ENCODE results near the gene RAB3D.

The RAB3D gene

DNA sequence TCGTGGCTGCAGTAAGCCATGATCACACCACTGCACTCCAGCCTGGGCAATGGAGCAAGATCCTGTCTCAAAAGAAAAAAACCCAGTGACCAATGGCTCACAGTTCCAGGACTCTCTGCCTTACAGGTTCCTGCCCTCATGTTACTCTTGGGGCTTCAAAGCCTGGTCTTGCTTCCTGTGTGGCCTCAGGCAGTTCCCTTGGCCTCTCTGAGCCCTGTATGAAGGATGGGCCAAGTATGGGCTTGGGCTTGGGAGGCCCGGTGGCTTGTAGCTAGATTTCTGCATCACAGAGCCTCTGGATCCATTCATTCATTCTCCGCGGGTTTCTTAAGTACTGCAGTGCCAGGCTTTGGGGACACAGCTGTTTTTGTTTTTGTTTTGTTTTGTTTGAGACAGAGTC is 44.3 kb downstream of the RAB3D start:
- no peak for DNase-seq (ENCODE audit: low spot score)

GRCh38 chr19:11293433-11294389 is 45.7 kb downstream of the RAB3D start:
- DNase-seq (ENCODE audit: low spot score) = peak; percentile 97

DNA sequence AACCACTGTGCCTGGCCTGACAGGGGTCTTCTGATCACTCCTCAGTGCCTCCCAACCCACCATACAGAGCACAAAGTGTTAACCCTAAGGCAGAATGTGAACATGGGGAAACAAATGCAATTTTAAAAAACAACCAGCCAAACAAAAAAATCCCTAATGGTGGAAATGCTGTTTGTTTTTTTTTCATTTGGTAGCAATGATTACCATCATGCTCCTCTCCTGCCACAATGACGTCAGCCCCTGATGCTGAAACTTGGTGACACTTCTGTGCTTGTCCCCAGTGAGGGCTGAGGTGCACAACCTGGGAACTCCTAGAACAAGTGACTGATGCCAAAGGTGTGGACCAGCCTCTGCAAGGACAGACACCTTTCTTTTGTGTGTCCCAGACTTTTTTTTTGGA is 47.5 kb downstream of the RAB3D start:
- no peak for DNase-seq (ENCODE audit: low spot score)

DNA sequence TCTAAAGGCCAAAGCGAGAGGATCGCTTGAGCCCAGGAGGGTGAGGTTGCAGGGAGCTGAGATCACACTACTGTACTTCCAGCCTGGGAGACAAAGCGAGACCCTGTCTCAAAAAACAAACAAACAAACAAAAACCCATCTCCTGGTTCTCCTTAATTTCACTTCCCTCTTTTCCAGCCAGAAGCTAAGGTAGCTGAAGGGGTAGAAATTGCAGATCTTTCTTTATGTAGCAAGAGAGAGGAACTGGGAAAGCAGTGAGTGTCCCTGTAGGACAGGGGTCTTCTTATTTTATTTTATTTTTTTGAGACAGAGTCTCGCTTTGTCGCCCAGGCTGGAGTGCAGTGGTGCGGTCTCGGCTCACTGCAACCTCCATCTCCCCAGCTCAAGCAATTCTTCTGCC is 48.0 kb downstream of the RAB3D start:
- no peak for DNase-seq (ENCODE audit: low spot score)

DNA sequence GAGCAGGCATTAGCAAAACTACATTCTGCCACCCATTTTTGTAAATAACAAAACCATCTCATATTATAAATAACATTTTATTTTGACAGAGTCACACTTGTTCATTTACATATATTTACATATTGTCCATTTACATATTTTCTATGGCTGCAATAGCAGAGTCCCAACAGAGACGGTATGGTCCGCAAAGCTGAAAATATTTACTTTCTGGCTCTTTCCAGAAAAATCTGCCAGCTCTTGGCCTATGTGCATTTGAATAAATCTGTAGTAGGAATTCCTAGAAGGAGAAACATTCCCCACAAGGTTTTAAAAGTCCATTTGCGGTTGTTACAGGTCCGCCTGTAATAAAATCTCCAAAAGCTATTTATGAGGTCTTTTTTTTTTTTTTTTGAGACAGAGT is 49.2 kb downstream of the RAB3D start:
- DNase-seq (ENCODE audit: low spot score) = no peak

DNA sequence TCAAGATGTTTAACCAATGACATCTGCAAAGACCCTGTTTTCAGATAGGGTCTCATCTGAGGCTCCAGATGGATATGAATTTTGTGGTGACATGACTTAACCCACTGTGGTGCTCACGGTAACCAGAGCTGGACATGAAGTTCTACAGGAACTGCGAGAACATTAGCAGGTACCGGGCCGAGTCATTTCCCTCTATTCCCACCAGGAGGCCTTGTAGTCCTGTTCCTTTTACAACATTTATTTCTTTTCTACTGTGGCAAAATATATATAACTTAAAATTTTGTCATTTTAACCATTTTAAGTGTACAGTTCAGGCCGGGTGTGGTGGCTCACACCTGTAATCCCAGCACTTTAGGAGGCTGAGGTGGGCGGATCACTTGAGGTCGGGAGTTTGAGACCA is 51.1 kb downstream of the RAB3D start:
- no peak for DNase-seq (ENCODE audit: low spot score)

DNA sequence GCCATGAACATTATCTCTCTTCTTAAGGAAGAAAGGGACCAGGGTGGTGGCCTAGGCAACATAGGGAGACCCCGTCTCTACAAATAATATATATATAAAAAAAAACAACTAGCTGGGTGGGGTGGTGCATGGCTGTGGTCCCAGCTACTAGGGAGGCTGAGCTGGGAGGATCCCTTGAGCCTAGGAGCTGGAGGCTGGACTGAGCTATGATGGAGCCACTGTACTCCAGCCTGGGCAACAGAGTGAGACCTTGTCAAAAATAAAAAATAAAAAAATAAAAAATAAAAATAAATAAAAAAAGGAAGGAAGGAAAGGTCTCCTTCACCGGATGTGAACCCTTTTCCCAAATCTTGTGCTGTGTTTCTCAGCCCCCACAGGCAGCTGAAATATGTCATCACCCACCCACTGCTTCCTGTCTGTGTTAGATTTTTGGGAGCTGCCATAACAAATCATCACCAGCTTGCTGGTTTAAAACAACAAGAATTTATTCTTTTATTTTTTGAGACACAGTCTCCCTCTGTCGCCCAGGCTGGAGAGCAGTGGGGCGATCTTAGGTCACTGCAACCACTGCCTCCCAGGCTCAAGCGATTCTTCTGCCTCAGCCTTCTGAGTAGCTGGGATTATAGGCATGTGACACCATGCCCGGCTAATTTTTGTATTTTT is 53.0 kb downstream of the RAB3D start:
- no peak for DNase-seq (ENCODE audit: low spot score)

GRCh38 chr19:11284515-11284914 is 54.9 kb downstream of the RAB3D start:
- DNase-seq (ENCODE audit: low spot score) = no peak

DNA sequence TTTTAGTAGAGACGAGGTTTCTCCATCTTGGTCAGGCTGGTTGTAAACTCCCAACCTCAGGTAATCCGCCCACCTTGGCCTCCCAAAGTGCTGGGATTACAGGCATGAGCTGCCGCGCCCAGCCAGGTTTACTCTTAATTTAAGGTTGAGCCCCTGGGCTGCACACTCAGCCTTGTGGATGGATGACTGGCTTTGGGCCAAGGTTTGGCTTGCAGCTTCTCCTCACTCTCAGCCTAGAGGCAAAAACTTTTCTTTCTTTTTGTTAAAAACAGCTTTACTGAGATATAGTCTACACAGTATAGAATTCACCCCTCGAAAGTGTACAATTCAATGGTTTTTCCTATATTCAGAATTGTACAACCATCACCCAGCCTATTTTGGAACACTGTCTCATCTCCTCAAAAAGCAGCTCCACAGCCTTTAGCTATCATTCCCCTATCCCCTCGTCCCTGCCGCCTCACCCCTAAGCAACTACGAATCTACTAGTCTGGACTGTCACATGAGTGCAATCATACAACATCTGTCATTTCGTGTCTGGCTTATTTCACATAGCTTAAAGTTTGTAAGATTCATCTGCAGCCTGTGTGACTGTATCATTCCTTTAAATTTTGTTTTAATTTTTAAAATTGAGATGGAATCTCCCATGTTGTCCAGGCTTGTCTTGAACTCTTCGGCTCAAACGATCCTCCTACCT is 58.0 kb downstream of the RAB3D start:
- DNase-seq (ENCODE audit: low spot score) = no peak

DNA sequence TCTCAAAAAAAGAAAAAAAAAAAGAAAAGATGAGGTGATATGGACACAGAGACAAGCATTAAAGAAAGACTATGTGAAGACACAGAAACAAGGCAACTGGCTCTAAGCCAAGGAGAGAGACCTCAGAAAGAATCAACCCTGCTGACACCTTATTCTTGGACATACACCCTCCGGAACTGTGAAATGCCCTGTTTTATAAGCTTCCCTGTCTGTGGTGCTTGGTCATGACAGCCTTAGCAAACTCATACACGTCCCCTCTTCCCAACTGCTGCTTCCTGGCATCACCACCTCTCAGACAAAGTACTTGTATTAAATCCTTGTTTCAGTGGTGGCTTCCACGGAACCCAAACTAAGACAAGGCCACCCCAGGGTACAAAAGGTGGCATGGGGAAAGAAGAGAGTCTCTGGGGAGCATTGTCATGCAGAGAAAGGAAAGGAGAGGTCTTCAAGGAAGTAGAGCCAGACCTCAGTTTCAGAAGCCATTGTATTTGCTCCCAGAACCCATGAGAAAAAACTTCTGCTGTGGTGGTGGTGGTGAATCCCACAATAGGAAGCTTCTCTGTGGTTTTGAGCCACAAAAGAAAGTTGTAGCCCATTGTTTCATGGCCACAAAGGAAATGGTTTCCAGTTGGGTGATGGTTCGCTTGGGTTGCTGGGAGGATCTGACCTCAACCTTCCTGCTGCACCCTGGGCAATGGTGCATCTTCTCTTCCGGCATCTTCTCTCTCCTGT is 59.8 kb downstream of the RAB3D start:
- DNase-seq (ENCODE audit: low spot score) = no peak

DNA sequence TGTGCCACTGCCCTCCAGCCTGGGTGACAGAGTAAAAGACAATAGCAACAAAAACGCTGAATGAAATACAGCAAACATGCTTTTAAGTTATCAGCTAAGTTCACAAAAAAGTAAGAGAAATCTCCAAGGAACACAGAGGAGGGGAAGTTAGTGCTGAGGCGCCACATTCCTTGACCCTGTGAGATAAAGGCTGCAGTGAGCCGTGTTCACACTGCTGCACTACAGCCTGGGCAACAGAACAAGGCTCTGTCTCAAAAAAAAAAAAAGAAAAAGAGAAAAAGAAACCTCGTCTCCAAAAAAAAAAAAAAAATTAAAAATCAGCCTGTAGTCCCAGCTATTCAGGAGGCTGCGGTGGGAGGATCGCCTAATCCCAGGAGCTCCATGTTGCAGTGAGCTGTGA is 60.8 kb downstream of the RAB3D start:
- no peak for DNase-seq (ENCODE audit: low spot score)

DNA sequence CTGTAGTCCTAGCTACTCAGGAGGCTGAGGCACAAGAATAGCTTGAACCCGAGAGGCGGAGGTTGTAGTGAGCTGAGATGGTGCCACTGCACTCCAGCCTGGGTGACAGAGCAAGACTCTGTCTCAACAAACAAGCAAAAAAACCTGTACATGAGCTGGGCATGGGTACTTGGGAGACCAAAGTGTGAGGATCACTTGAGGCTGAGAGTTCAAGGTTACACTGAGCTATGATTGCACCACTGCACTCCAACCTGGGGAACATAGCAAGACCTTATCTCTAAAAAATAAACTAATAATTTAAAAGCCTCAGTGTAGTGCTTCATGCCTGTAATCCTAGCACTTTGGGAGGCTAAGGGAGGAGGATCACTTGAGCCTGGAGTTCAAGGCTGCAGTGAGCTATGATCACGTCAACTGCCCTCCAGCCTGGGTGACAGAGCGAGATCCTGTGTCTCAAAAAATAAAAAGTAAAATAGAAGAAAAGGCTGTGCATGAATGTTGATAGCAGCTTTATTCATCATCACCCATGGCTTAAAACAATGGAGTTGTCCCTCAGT is 64.8 kb downstream of the RAB3D start:
- DNase-seq (ENCODE audit: low spot score) = no peak

DNA sequence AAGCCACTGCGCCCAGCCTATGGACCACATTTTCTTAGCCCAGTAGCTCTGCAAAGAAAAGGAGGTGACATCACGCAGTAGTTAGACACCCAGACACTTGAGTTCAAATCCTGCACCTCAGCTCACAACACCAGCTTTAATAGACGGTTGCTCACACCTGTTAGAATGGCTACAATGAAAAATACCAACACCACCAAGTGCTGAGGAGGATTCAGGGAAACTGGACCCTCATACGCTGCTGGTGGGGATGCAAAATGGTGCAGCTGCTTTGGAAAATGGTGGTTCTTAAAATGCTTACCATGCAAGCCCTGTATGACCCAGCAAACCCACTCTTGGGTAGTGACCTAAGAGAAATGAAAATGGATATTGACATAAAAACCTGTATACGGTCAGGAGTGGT is 65.5 kb downstream of the RAB3D start:
- DNase-seq (ENCODE audit: low spot score) = no peak

DNA sequence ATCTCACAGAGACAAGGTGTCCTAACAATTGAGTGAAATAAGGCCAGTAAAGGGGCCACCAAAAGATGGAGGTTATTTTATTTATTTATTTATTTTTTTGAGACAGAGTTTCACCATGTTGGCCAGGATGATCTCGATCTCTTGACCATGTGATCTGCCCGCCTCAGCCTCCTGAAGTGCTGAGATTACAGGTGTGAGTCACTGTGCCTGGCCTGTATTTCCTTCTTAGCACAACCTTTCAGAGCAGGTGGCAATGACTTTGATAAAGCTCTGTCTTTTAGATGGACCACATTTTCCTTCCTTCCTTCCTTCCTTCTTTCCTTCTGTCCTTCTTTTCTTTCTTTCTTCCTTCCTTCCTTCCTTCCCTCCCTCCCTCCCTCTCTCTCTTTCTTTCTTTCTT is 66.2 kb downstream of the RAB3D start:
- DNase-seq (ENCODE audit: low spot score) = no peak
